ENCODE measurements around the gene GNAT2.

Gene GNAT2

DNA sequence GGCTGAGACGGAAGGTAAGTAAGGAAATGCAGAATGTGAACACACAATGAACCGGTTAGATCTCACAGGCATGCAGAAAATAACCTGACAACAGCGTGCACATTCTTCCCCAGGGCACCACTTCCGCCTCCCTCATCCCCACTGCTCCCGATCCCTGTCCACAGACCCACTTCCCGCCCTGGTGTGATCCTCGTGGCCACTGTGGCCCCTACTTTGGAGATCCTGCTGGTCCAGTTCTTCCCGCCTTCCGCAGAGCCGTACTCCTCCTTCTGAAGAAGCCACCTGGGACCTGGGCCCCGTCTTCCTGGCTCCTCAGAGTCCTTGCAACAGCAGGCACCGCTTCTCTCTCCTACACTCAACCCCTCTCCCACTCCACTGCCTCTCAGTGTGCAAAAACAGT is 35.1 kb upstream of the GNAT2 start:
- ChIA-PET POLR2A (ENCODE audit: low non-redundant PET) (no interaction called here), CTCF (interaction anchor here (0.6 kb wide), 1 partner anchor 98 kb away, joined by 3 read pairs; no protein-coding TSS in a partner anchor)
- TF ChIP-seq CTCF (conservative IDR thresholded peaks at IDR 0.05; ENCODE audit: low read depth): no peak
- DNase-seq (ENCODE audit: low spot score): no peak
- no peak overlapping the region for H3K27ac ChIP-seq

- DNase-seq (ENCODE audit: low spot score): no peak
- TF ChIP-seq CTCF (conservative IDR thresholded peaks at IDR 0.05; ENCODE audit: low read depth): no peak
These were observed 33.9 kb upstream of the GNAT2 start for GRCh38 chr1:109653306-109653705.

GRCh38 chr1:109652402-109652801 is 33.0 kb upstream of the GNAT2 start:
- POLR2A ChIA-PET (ENCODE audit: low non-redundant PET): no interaction called here
- no peak for TF ChIP-seq CTCF (conservative IDR thresholded peaks at IDR 0.05; ENCODE audit: low read depth)
- DNase-seq (ENCODE audit: low spot score): no peak
- CTCF ChIA-PET: interaction anchor here (0.8 to 5.1 kb wide), 4 partner anchors 12 to 359 kb away, joined by 3 to 37 read pairs (median 4); no protein-coding TSS in a partner anchor
- no peak overlapping the region for H3K27ac ChIP-seq

More at GRCh38 chr1:109653306-109653705, 33.9 kb upstream of the GNAT2 start:
- POLR2A ChIA-PET (ENCODE audit: low non-redundant PET): no interaction called here
- CTCF ChIA-PET: interaction anchor here (0.5 to 5.1 kb wide), 3 partner anchors 13 to 328 kb away, joined by 3 to 37 read pairs (median 5); no protein-coding TSS in a partner anchor
- H3K27ac ChIP-seq: no peak overlapping the region

GRCh38 chr1:109650609-109651008 is 31.2 kb upstream of the GNAT2 start:
- no peak for TF ChIP-seq CTCF (conservative IDR thresholded peaks at IDR 0.05; ENCODE audit: low read depth)
- CTCF ChIA-PET: interaction anchor here (0.9 to 5.1 kb wide), 2 partner anchors 10 to 71 kb away, joined by 3 to 37 read pairs; no protein-coding TSS in a partner anchor
- POLR2A ChIA-PET (ENCODE audit: low non-redundant PET): no interaction called here
- no peak for DNase-seq (ENCODE audit: low spot score)
- H3K27ac ChIP-seq: no peak overlapping the region

- peak; percentile 57 for TF ChIP-seq CTCF (conservative IDR thresholded peaks at IDR 0.05; ENCODE audit: low read depth)
- DNase-seq (ENCODE audit: low spot score): no peak
- ChIA-PET POLR2A (ENCODE audit: low non-redundant PET) (no interaction called here), CTCF (interaction anchor here (0.6 to 5.1 kb wide), 10 partner anchors 9 to 335 kb away, joined by 3 to 37 read pairs (median 4); partner anchors contain the start of genes AHCYL1 and GNAI3)
- no peak overlapping the region for H3K27ac ChIP-seq
These were observed 30.1 kb upstream of the GNAT2 start for GRCh38 chr1:109649491-109649914.

DNA sequence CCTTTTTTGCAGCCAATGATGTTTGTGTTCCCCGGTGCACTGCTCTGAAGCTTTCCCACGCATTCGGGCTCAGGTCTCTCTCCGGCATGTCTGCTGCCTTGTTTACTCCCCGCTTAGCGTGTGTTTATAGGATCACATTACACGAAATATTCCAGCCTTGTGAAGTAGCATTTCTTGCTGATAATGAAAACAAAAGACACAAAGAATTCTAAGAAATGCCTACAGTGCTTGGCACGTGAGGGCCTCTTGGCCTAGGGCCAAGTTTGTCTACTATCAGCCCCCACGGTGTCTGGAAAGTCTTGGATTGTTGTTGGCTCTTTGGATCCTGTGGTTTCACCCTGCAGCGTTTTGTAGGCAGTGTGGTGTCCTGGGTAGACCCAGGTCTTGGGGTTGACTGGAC is 25.3 kb upstream of the GNAT2 start:
- DNase-seq (ENCODE audit: low spot score): no peak
- no peak for TF ChIP-seq CTCF (conservative IDR thresholded peaks at IDR 0.05; ENCODE audit: low read depth)
- no peak overlapping the region for H3K27ac ChIP-seq
- CTCF ChIA-PET: interaction anchor here (0.7 kb wide), 1 partner anchor 120 kb away, joined by 3 read pairs; no protein-coding TSS in a partner anchor
- POLR2A ChIA-PET (ENCODE audit: low non-redundant PET): no interaction called here

Data from RWPE1 (cell line).